IPS DF 19.7 (cell line): Measurements from ENCODE around the gene CRYAB.

ENCODE experiments used
- DNase-seq: peaks from one replicate; pipeline ENCODE4 v3.0.0-alpha.2; 2013; ENCODE audit warnings: low read depth, low spot score

CRYAB gene, protein sequence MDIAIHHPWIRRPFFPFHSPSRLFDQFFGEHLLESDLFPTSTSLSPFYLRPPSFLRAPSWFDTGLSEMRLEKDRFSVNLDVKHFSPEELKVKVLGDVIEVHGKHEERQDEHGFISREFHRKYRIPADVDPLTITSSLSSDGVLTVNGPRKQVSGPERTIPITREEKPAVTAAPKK

GRCh38 chr11:111911563-111912401, at the start of gene CRYAB:
CRYAB (minus strand) TSS chr11:111911770; CDS start chr11:111911724, 46 bp downstream.
- no peak for DNase-seq

DNA sequence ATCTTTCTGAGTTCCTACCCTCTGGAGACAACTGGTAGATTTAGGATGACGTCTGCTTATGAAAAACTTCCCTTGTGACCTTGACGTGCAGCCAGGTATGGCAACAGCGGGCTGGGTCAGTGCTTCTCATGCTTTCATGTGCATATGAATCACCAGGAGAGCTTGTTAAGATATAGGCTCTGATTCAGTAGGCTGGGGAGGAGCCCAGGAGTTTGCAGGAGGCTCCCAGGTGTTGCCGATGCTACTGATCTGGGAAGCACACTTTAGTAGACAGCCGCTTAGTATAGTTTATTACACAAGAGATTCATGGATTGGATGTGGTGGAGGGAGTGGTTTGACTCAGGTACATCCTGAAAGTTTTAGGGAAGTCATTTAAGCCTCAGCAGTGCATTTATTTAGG, 49.3 kb upstream of the CRYAB start:
- DNase-seq, result no peak

GRCh38 chr11:111957663-111958444, 46.3 kb upstream of the CRYAB start:
- DNase-seq, result no peak

GRCh38 chr11:111954154-111954553, 42.6 kb upstream of the CRYAB start:
- DNase-seq, result no peak

- DNase-seq, result no peak
Measured at GRCh38 chr11:111951565-111951964, 40.0 kb upstream of the CRYAB start.

DNA sequence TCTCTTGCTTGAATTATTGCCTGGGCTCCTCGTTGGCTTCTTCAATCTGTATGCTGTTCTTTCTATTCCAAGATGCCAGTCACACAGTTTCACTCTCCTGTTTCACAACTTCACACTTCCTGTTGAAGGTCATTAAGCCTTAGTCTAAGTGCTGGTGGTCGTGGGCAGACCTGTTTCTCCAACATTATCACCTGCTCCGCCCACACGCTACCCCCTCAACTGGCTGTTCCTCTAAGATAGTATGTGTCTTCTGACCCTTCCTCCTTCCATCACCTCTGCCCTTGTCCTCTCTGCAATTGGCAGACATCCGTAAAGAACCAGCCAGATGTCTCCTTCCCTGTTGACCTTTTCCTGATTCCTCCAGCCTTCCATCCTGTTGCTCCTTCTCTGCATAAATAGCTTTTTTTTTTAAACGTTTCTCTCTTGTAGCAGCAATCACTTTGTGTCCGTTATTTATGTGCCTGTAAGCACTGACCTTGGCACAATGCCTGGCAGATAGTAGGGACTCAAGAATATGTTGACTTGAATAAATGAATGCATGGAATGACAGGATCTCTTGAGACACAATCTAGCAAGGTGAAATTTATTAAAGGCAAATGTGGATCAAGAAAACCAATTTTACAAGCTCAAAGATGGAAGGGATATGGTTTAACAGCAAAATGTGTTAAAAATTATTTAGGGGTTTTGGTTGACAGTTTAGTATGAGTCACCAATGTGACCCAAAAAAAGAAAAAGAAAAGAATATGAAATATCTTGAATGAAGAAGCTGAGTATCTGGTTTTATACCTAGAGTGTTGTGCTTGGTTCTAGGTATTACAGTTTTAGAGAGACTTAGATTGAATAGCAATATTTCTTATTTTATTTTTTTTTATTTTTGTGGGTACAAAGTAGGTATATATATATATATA, 38.2 kb upstream of the CRYAB start:
- DNase-seq, result no peak

- DNase-seq, result no peak
Measured at GRCh38 chr11:111947143-111947542, 35.6 kb upstream of the CRYAB start.

DNA sequence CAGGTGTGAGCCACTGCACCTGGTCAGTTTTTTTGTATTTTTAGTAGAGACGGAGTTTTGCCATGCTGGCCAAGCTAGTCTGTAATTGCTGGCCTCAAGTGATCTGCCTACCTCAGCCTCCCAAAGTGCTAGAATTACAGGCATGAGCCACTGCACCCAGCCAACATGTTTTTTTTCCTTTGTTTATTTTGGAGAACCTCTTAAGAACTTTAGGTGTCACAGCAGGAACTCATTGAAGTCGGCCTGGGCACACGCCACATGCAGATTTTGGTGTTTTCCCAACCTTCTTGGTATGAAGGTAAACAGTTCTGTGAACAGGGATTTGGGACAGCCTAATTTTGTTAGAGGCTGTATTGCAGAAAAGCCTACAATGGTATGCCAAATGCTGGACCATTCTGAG, 34.9 kb upstream of the CRYAB start:
- DNase-seq, result no peak

DNA sequence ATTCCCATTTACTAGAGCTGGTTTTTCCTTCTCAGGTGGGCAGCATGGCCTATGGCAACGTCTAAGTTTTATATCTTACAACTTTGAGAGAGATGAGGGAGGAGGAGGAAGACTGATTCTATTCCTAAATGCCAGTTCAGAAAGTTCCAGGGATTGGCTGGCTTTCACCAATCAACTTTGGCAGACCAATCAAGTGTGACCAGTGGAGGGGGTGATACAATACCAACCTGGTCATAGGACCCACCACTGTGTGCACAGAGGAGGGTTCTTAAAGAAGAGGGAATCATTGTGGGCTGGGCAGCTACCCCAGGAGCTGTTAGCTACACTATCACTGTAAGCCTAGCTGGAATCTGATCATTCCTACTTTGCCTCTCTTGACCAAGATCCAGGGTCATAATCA, 33.6 kb upstream of the CRYAB start:
- DNase-seq, result no peak

- no peak for DNase-seq
Measured at GRCh38 chr11:111944651-111945051, 33.1 kb upstream of the CRYAB start.

GRCh38 chr11:111944139-111944538, 32.6 kb upstream of the CRYAB start:
- DNase-seq, result no peak

DNA sequence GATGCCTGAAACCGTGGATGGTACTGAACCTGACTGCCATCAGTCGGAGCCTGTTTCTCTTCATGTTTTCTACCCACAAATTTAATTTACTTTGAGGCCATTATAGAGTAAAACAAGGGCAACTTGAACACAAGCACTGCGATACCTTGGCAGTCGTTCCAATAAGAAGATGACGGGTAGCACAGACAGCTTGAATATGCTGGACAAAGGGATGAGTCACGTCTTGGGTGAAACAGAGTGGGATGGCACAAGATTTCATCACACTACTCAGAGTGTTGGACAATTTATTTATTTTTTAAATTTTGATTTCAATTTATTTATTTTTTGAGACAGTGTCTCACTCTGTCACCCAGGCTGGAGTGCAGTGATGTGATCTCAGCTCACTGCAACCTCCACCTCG, 31.3 kb upstream of the CRYAB start:
- no peak for DNase-seq

DNA sequence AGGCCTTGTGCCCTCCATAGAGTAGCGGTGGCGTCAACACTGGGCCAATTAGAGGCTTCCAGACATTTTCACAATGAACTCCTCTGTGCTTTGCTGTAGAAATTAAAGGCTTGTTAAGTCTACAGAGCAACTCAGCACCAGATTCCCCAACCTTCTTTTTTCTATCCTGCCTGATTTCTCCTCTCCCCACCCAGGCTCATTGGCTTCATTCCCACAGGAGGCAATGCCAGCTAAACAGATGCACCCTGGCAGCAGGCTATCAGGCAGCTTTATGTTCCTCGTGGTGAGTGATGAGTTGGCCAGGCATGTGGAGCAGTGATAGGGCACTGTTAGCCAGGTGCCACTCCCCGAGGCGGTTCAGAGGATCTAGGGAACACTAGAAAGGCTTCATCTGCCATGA, 30.4 kb upstream of the CRYAB start:
- no peak for DNase-seq

DNA sequence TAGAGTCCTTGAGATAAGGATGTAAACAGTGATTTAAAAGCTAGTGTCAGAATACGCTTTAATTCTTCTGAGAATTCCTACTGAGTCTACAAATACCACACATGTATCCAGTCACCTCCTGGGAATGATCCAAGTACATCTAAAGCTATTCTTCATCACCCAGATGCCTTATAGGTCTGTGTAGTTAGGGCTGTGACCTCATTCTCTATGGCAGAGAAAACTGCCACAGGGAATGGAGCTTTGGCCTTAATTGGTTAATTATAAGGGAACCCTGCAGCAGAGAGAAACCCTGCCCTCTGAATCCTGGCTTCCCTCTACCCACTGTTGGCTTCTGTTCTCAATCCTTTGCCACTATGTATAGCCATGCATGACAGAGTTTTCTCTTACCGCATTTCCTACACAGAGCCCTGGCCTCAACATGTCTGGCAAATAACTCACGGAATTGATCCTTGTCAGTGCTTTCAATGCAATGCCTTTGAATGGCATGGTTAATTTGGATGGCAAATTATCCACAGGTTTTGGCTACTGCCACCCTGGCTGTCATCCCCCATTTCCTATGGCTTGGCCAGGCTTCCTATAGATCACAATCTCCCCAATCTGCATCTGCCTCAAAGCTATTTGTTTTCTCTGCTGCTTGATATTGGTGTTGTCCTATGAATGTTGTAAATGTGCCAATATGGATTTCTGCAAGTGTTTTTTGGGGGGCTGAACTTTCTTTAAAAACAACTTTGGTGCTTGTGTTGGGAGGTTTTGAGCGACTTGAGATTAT, 28.4 kb upstream of the CRYAB start:
- DNase-seq, result no peak

- no peak for DNase-seq
Measured at GRCh38 chr11:111938687-111939160, 27.2 kb upstream of the CRYAB start.

- no peak for DNase-seq
Measured at GRCh38 chr11:111937844-111938243, 26.3 kb upstream of the CRYAB start.

GRCh38 chr11:111937461-111937769, 25.8 kb upstream of the CRYAB start:
- DNase-seq, result no peak

- no peak for DNase-seq
Measured at GRCh38 chr11:111936040-111936540, 24.5 kb upstream of the CRYAB start.

- no peak for DNase-seq
Measured at GRCh38 chr11:111935317-111936039, 23.9 kb upstream of the CRYAB start.

- DNase-seq, result no peak
Measured at GRCh38 chr11:111934306-111934705, 22.7 kb upstream of the CRYAB start.
